H1 (cell line): ENCODE measurements around the gene GRAMD4. TPM values are rescaled to one million over a fixed set of nuclear protein-coding genes. Genes with fewer than 3 reads are reported as not detected.

Experiments
- CTCF ChIA-PET: fragments of 300-600 bp; sonication (Branson Sonifier 250); formaldehyde crosslinking; loops from one replicate; lab custom pipeline; 2021; ENCODE audit not compliant: partially characterized antibody; lab: Charles Lee
- POLR2A ChIA-PET: fragments of 300-600 bp; sonication (Branson Sonifier 250); formaldehyde crosslinking; loops from one replicate; lab custom pipeline; 2021; ENCODE audit warnings: inconsistent platforms; ENCODE audit not compliant: partially characterized antibody; lab: Charles Lee
- DNase-seq, 2 experiments: peaks; one replicate each; pipeline versions ENCODE4 v3.0.0 to v3.0.0-alpha.2; 2010 to 2022; ENCODE audit warnings: low spot score in 2 of 2, low read depth in 1 of 2, mixed read lengths in 1 of 2
- FAIRE-seq: peaks from 2 replicates; lab custom pipeline; 2011; peaks lifted over from hg19 to GRCh38; lab: Jason Lieb, UNC
- H2AFZ ChIP-seq: 2 replicates; pipeline ENCODE4 v1.8.1; 2012; ENCODE audit warnings: low read length, inconsistent platforms
- H2AK5ac ChIP-seq: 2 replicates; pipeline ENCODE4 v1.6.1; 2013; ENCODE audit warnings: low read depth, low read length
- H2BK120ac ChIP-seq: replicated peaks from 2 replicates; pipeline ENCODE3; 2013; ENCODE audit warnings: low read depth, low read length, inconsistent platforms
- H2BK12ac ChIP-seq: 2 replicates; pipeline ENCODE4 v1.6.1; 2013; ENCODE audit warnings: low read depth, low read length
- H2BK15ac ChIP-seq: 2 replicates; pipeline ENCODE4 v1.6.1; 2013; ENCODE audit warnings: low read length
- H2BK20ac ChIP-seq: 2 replicates; pipeline ENCODE4 v1.6.1; 2013; ENCODE audit warnings: low read length
- H2BK5ac ChIP-seq: 2 replicates; pipeline ENCODE4 v1.6.1; 2013; ENCODE audit warnings: low read depth, low read length
- H3K14ac ChIP-seq: 2 replicates; pipeline ENCODE4 v1.6.1; 2013; ENCODE audit warnings: inconsistent platforms; ENCODE audit not compliant: insufficient read length
- H3K18ac ChIP-seq: 2 replicates; pipeline ENCODE4 v1.6.1; 2013; ENCODE audit warnings: low read length; ENCODE audit errors: extremely low read depth
- H3K23ac ChIP-seq: 2 replicates; pipeline ENCODE4 v1.6.1; 2013; ENCODE audit warnings: inconsistent platforms; ENCODE audit not compliant: insufficient read length
- H3K23me2 ChIP-seq: 2 replicates; pipeline ENCODE4 v1.6.1; 2013; ENCODE audit warnings: low read depth, low read length
- H3K27ac ChIP-seq: 2 replicates; pipeline ENCODE4 v1.6.1; 2011; ENCODE audit warnings: low read depth, low read length, inconsistent platforms
- H3K27me3 ChIP-seq, 4 experiments: replicated peaks in 1 of 4; 1 replicate in 1 of 4; 2 replicates in 3 of 4; pipeline versions ENCODE4 v1.6.1 to v1.8.1; 2011 to 2013; ENCODE audit warnings: low read length in 3 of 4, mild to moderate bottlenecking in 3 of 4, inconsistent platforms in 2 of 4, mixed read lengths in 2 of 4, moderate library complexity in 1 of 4; ENCODE audit not compliant: control insufficient read depth in 3 of 4, insufficient read depth in 3 of 4; ENCODE audit errors: extremely low read depth in 1 of 4
- H3K36me3 ChIP-seq, 4 experiments: 2 replicates each; pipeline versions ENCODE4 v1.6.1 to v1.8.1; 2011 to 2013; ENCODE audit warnings: mild to moderate bottlenecking in 4 of 4, low read length in 3 of 4, moderate library complexity in 2 of 4, control low read depth in 1 of 4, inconsistent platforms in 1 of 4; ENCODE audit not compliant: insufficient read depth in 4 of 4, control insufficient read depth in 2 of 4
- H3K4ac ChIP-seq: replicated peaks from 2 replicates; pipeline ENCODE3; 2013; ENCODE audit warnings: low read length, low read depth, mixed read lengths, inconsistent platforms; ENCODE audit not compliant: insufficient read length
- H3K4me1 ChIP-seq, 4 experiments: replicated peaks in 1 of 4; 1 replicate in 1 of 4; 2 replicates in 3 of 4; pipeline versions ENCODE4 v1.6.1 to v1.8.1; 2011 to 2013; ENCODE audit warnings: low read length in 3 of 4, inconsistent platforms in 2 of 4, mixed read lengths in 1 of 4; ENCODE audit not compliant: insufficient read depth in 4 of 4, control insufficient read depth in 3 of 4
- H3K4me2 ChIP-seq, 2 experiments: 2 replicates each; pipeline versions ENCODE4 v1.6.1 to v1.8.1; 2011 to 2013; ENCODE audit warnings: low read depth in 2 of 2, low read length in 2 of 2, control low read depth in 1 of 2, inconsistent platforms in 1 of 2, mild to moderate bottlenecking in 1 of 2; ENCODE audit not compliant: insufficient read depth in 1 of 2
- H3K4me3 ChIP-seq, 4 experiments: fragments of 200-600, 300-600 bp in 1 of 4; sonication (generic), shearing (Covaris generic), sonication (Bioruptor Twin) in 1 of 4; 2 replicates each; pipeline versions ENCODE4 v1.5.1 to v1.8.1; 2011 to 2016; ENCODE audit warnings: low read length in 4 of 4, low read depth in 3 of 4, control low read depth in 2 of 4, inconsistent platforms in 2 of 4, mild to moderate bottlenecking in 2 of 4, mixed read lengths in 1 of 4, moderate library complexity in 1 of 4; ENCODE audit not compliant: insufficient read depth in 2 of 4; ENCODE audit errors: extremely low read depth in 1 of 4
- H3K56ac ChIP-seq: replicated peaks from 2 replicates; pipeline ENCODE3; 2013; ENCODE audit warnings: low read depth, mild to moderate bottlenecking, mixed read lengths, low read length, inconsistent platforms; ENCODE audit not compliant: insufficient read length
- H3K79me1 ChIP-seq: 2 replicates; pipeline ENCODE4 v1.6.1; 2013; ENCODE audit warnings: low read depth, low read length, control low read depth
- H3K79me2 ChIP-seq, 2 experiments: 2 replicates each; pipeline versions ENCODE4 v1.6.1 to v1.8.1; 2012 to 2013; ENCODE audit warnings: low read length in 2 of 2, mild to moderate bottlenecking in 2 of 2, inconsistent platforms in 1 of 2; ENCODE audit not compliant: insufficient read depth in 2 of 2, control insufficient read depth in 1 of 2
- H3K9ac ChIP-seq, 4 experiments: replicated peaks in 1 of 4; 1 replicate in 1 of 4; 2 replicates in 3 of 4; pipeline versions ENCODE4 v1.6.1 to v1.8.1; 2011 to 2013; ENCODE audit warnings: low read depth in 3 of 4, low read length in 3 of 4, control low read depth in 2 of 4, mild to moderate bottlenecking in 2 of 4, moderate library complexity in 2 of 4, inconsistent platforms in 1 of 4; ENCODE audit errors: extremely low read depth in 1 of 4
- H3K9me3 ChIP-seq, 2 experiments: 2 replicates each; pipeline versions ENCODE4 v1.6.1 to v1.8.1; 2012 to 2013; ENCODE audit warnings: mild to moderate bottlenecking in 2 of 2, moderate library complexity in 2 of 2, control low read depth in 1 of 2, inconsistent platforms in 1 of 2, low read depth in 1 of 2, low read length in 1 of 2, mixed read lengths in 1 of 2; ENCODE audit not compliant: insufficient read depth in 2 of 2
- H4K20me1 ChIP-seq, 2 experiments: replicated peaks in 1 of 2; 2 replicates each; pipeline versions ENCODE3 to v1.8.1; 2011 to 2013; ENCODE audit warnings: inconsistent platforms in 2 of 2, low read length in 2 of 2, mild to moderate bottlenecking in 1 of 2; ENCODE audit not compliant: insufficient read depth in 2 of 2, control insufficient read depth in 1 of 2
- H4K5ac ChIP-seq: 2 replicates; pipeline ENCODE4 v1.6.1; 2013; ENCODE audit warnings: low read length, low read depth, mixed read lengths, inconsistent platforms; ENCODE audit not compliant: insufficient read length
- H4K8ac ChIP-seq: 2 replicates; pipeline ENCODE4 v1.8.0; 2013; ENCODE audit warnings: mild to moderate bottlenecking, moderate library complexity, low read length, inconsistent platforms; ENCODE audit not compliant: insufficient read depth; ENCODE audit errors: extremely low read depth
- H4K91ac ChIP-seq: replicated peaks from 2 replicates; pipeline ENCODE3; 2013; ENCODE audit warnings: low read length, mixed read lengths, inconsistent platforms; ENCODE audit not compliant: insufficient read length
- GABPA ChIP-seq: IDR thresholded peaks from 2 replicates; pipeline ENCODE4 v1.6.1; 2011; ENCODE audit warnings: mild to moderate bottlenecking, low read length, moderate library complexity, borderline replicate concordance; ENCODE audit not compliant: insufficient read depth
- GTF2F1 ChIP-seq: IDR thresholded peaks from 2 replicates; pipeline ENCODE4 v1.6.1; 2012; ENCODE audit warnings: low read depth, low read length, improper control_type of control experiment, borderline replicate concordance
- HDAC6 ChIP-seq: IDR thresholded peaks from one replicate; pipeline ENCODE4 v1.7.1; 2012; ENCODE audit warnings: low read depth, mild to moderate bottlenecking, inconsistent platforms, low read length, moderate library complexity
- JUN ChIP-seq: IDR thresholded peaks from 2 replicates; pipeline ENCODE4 v1.6.1; 2011; ENCODE audit warnings: low read depth, mild to moderate bottlenecking, improper control_type of control experiment, low read length
- PHF8 ChIP-seq: fragments of 200-600 bp; sonication (generic); conservative IDR thresholded peaks from 2 replicates; pipeline ENCODE4 v1.7.1; 2012; ENCODE audit warnings: low read depth, mild to moderate bottlenecking, inconsistent platforms, low read length, moderate library complexity
- POLR2AphosphoS5 ChIP-seq: IDR thresholded peaks from 2 replicates; pipeline ENCODE4 v1.6.1; 2011; ENCODE audit warnings: low read depth, low read length
- SIX5 ChIP-seq: IDR thresholded peaks from 2 replicates; pipeline ENCODE4 v1.6.1; 2011; ENCODE audit warnings: mild to moderate bottlenecking, low read depth, low read length
- SP4 ChIP-seq: IDR thresholded peaks from 2 replicates; pipeline ENCODE4 v1.6.1; 2012; ENCODE audit warnings: low read length, inconsistent platforms
- SUZ12 ChIP-seq: fragments of 200-600 bp; sonication (generic); IDR thresholded peaks from 2 replicates; pipeline ENCODE4 v1.6.1; 2012; ENCODE audit warnings: mild to moderate bottlenecking, inconsistent platforms, low read length, moderate library complexity, mixed read lengths
- YY1 ChIP-seq: IDR thresholded peaks from 2 replicates; pipeline ENCODE4 v1.6.1; 2011; ENCODE audit warnings: low read depth, mild to moderate bottlenecking, low read length
- whole genome bisulfite sequencing, 2 experiments: shearing (Covaris generic) in 1 of 2; methylation state at CpG; one replicate each; pipeline versions ENCODE4 v1.1.6 to v1.1.7; 2013 to 2015; ENCODE audit warnings: low lambda C conversion rate in 2 of 2, mixed read lengths in 2 of 2, inconsistent platforms in 1 of 2, low coverage in 1 of 2, missing lambda C conversion rate in 1 of 2; ENCODE audit not compliant: insufficient replicate concordance in 2 of 2, insufficient coverage in 1 of 2, insufficient read length in 1 of 2; ENCODE audit errors: extremely low coverage in 1 of 2, missing lambda C conversion rate in 1 of 2; 5-methylcytosine and 5-hydroxymethylcytosine counted together
- polyA plus RNA-seq, 7 experiments: library from polyadenylated mRNA; depleted of rRNA in 3 of 7; stranded (reverse) in 5 of 7; unstranded in 2 of 7; fragments of >200 nt in 5 of 7; fragments of 200-250 nt in 2 of 7; gene quantifications; 1 replicate in 5 of 7; 2 replicates in 1 of 7; 4 replicates in 1 of 7; pipeline versions ENCODE4 v1.2.1 to v1.2.3, GENCODE V29; 2011 to 2013; ENCODE audit warnings: missing spikeins in 2 of 7, mixed read lengths in 2 of 7
- total RNA-seq: library from RNA; stranded (reverse); fragmentation: NEBNext Ultra II Directional; extraction: Animal tissue kit (Norgen Biotek cat#: 25700); gene quantifications from 2 replicates; pipeline ENCODE4 v1.2.1, GENCODE V29; 2021

Gene GRAMD4
- total and polyA plus RNA-seq, 2 of the 8 experiments (the other 6 are each of a cell fraction or from before 2014, with no cell fraction given), result 7.9 to 25.6 TPM

DNA sequence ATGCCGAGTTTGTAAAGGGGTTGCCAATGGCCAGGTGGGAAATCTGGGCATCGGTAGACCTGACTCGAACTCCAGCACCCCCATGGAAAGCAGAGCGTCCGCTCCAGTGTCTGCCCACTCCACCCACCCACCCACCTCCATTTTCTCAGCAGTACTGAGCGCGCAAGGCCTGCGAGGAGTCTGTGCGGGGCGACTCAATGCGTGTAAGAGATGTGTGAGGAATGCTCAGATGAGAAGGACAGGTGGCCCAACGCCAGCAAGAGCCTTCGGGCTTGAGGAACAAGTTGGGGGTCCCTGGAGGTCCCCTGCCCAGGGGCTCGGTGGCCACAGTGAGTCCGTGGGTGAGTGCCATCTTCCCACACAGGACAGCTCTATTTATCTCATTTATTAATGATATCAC is 67.3 kb downstream of the GRAMD4 start:
- no peak overlapping the region for H4K91ac ChIP-seq
- TF ChIP-seq POLR2AphosphoS5, result no peak
- TF ChIP-seq JUN, result no peak
- no peak for TF ChIP-seq GTF2F1
- TF ChIP-seq PHF8, result no peak
- no peak for TF ChIP-seq YY1
- no peak for TF ChIP-seq SIX5
- TF ChIP-seq SUZ12, result no peak
- TF ChIP-seq HDAC6, result no peak
- no peak for TF ChIP-seq GABPA
- no peak for TF ChIP-seq SP4
- TF ChIP-seq, all 59 proteins: peak for 0
- DNase-seq (no peak), FAIRE-seq (no peak)
- Histone ChIP-seq H3K4me1 (no peaks in the 10 kb centered on the region), H3K23ac (no peak overlapping the region), H2AFZ (no peak overlapping the region), H3K79me1 (no peaks in the 10 kb centered on the region), H2BK12ac (no peak overlapping the region), H3K4ac (no peak overlapping the region), H4K8ac (no peak overlapping the region), H2BK120ac (no peak overlapping the region), H3K36me3 (peaks cover 6 to 38% (median 19%) of the 10 kb centered on the region in 4 experiments; a peak in 6 of 8 replicates), H3K4me2 (no peak overlapping the region), H3K27me3 (no peaks in the 10 kb centered on the region), H3K9ac (no peak overlapping the region), H3K79me2 (no peaks in the 10 kb centered on the region), H3K27ac (no peak overlapping the region), H2BK15ac (no peak overlapping the region), H3K56ac (no peak overlapping the region), H4K5ac (no peak overlapping the region), H3K14ac (no peak overlapping the region), H3K18ac (no peak overlapping the region), H3K9me3 (no peaks in the 10 kb centered on the region), H2BK5ac (no peak overlapping the region), H2AK5ac (no peak overlapping the region), H3K4me3 (no peak overlapping the region), H3K23me2 (no peaks in the 10 kb centered on the region), H4K20me1 (peaks cover 2 to 4% of the 10 kb centered on the region in 2 experiments), H2BK20ac (no peak overlapping the region)
- POLR2A ChIA-PET, result no interaction called here
- WGBS, 2 experiments, result 87% methylated on average over 13 of the region's 15 CpGs; no CpG with 5 or more reads in 1 of the 2 experiments
- CTCF ChIA-PET, result no interaction called here
